KMS-11 (cell line): Measurements from ENCODE around the gene EZR.

Experiments used
- H2AFZ ChIP-seq: fragments of 200-600 bp; sonication (generic); 2 replicates; pipeline ENCODE4 v1.6.1; 2016; ENCODE audit warnings: antibody characterized with exemption, mixed run types, low read depth
- H3K27ac ChIP-seq: fragments of 200-600 bp; sonication (generic); 2 replicates; pipeline ENCODE4 v1.6.1; 2016; ENCODE audit warnings: mild to moderate bottlenecking, mixed run types
- H3K27me3 ChIP-seq: fragments of 200-600 bp; sonication (generic); 2 replicates; pipeline ENCODE4 v1.6.1; 2017; ENCODE audit warnings: mild to moderate bottlenecking, low read depth, mixed run types, moderate library complexity; ENCODE audit not compliant: insufficient read depth
- H3K36me3 ChIP-seq: fragments of 200-600 bp; sonication (generic); 2 replicates; pipeline ENCODE4 v1.6.1; 2017; ENCODE audit warnings: mild to moderate bottlenecking, mixed run types; ENCODE audit not compliant: insufficient read depth
- H3K4me1 ChIP-seq: fragments of 200-600 bp; sonication (generic); 2 replicates; pipeline ENCODE4 v1.6.1; 2016; ENCODE audit warnings: mild to moderate bottlenecking, low read depth, mixed run types; ENCODE audit not compliant: poor library complexity, severe bottlenecking
- H3K4me2 ChIP-seq: fragments of 200-600 bp; sonication (generic); 2 replicates; pipeline ENCODE4 v1.7.0; 2016; ENCODE audit warnings: mild to moderate bottlenecking, mixed run types
- H3K4me3 ChIP-seq: fragments of 200-600 bp; sonication (generic); IDR thresholded peaks from 2 replicates; pipeline ENCODE4 v1.6.1; 2017; ENCODE audit warnings: low read depth, low read length, mixed read lengths; ENCODE audit not compliant: insufficient read depth
- H3K79me2 ChIP-seq: fragments of 200-600 bp; sonication (generic); 2 replicates; pipeline ENCODE4 v1.6.1; 2016; ENCODE audit warnings: low read depth, mixed run types; ENCODE audit not compliant: insufficient read depth
- H3K9ac ChIP-seq: fragments of 200-600 bp; sonication (generic); 2 replicates; pipeline ENCODE4 v1.6.1; 2016; ENCODE audit warnings: mild to moderate bottlenecking, mixed run types
- H4K20me1 ChIP-seq: fragments of 200-600 bp; sonication (generic); 2 replicates; pipeline ENCODE4 v1.6.1; 2016; ENCODE audit warnings: mild to moderate bottlenecking, mixed run types; ENCODE audit not compliant: insufficient read depth
- TF ChIP-seq, protein P1 (sequence below): fragments of 200-600 bp; sonication (generic); conservative IDR thresholded peaks from 2 replicates; pipeline ENCODE4 v1.6.1; 2017; ENCODE audit warnings: low read depth, mild to moderate bottlenecking, antibody characterized with exemption, low read length, moderate library complexity, mixed read lengths

EZR gene

GRCh38 chr6:158850807-158851115, 31.6 kb upstream of the EZR start:
- no peaks in the 10 kb centered on the region for H3K27me3 ChIP-seq
- no peaks in the 10 kb centered on the region for H3K79me2 ChIP-seq
- no peak overlapping the region for H3K27ac ChIP-seq
- no peak overlapping the region for H3K9ac ChIP-seq
- H3K36me3 ChIP-seq = no peaks in the 10 kb centered on the region
- no peak overlapping the region for H3K4me2 ChIP-seq
- H4K20me1 ChIP-seq = no peaks in the 10 kb centered on the region
- H2AFZ ChIP-seq = no peak overlapping the region
- H3K4me1 ChIP-seq = peaks cover 27% of the 10 kb centered on the region
- TF ChIP-seq, protein P1, sequence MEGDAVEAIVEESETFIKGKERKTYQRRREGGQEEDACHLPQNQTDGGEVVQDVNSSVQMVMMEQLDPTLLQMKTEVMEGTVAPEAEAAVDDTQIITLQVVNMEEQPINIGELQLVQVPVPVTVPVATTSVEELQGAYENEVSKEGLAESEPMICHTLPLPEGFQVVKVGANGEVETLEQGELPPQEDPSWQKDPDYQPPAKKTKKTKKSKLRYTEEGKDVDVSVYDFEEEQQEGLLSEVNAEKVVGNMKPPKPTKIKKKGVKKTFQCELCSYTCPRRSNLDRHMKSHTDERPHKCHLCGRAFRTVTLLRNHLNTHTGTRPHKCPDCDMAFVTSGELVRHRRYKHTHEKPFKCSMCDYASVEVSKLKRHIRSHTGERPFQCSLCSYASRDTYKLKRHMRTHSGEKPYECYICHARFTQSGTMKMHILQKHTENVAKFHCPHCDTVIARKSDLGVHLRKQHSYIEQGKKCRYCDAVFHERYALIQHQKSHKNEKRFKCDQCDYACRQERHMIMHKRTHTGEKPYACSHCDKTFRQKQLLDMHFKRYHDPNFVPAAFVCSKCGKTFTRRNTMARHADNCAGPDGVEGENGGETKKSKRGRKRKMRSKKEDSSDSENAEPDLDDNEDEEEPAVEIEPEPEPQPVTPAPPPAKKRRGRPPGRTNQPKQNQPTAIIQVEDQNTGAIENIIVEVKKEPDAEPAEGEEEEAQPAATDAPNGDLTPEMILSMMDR = no peak
- H3K4me3 ChIP-seq = no peak overlapping the region

DNA sequence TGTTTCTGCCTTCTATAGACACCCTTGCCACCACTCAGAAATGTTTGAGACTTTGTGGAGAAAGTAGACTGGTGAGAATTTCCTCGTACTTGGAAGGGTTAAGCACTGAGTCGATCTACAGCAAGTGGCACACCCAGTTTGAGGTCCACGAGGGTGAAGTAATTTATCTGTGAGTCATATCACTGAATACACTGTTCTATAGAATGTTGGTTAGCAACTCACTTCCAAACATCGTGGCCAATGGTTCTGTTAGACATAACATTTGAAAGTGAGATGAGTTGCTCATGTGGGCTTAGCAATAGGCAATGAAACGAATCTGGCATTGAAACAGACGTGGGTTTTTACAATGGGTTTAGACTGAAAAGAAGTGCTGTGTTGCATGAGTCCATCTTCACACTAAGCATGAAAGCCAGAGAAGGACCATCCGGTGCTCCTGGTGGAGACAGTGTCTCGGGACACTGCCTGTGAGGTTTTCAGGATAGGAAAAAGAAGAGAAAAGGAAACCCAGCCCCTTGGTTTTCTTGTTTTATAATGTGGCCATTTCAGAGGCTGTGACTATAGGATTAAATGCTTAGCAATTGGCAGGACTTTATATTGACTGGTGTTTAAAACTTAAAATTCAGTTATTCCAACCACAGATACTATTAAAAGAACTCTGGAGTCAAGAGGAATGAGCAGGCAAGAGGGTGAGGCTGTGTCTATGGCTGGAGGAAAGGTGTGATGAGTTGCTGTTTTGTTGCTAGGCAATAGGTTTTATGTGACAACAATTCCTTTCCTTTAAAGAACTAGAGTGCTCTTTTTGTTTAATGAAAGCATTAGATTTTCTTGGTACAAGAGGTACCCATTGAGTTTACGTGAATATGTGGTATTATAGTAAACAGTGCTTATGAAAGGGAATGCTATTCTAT, 31.0 kb upstream of the EZR start:
- peaks cover 27% of the 10 kb centered on the region for H3K4me1 ChIP-seq
- H3K27ac ChIP-seq = no peak overlapping the region
- TF ChIP-seq, protein P1 = no peak
- no peak overlapping the region for H3K4me3 ChIP-seq
- no peak overlapping the region for H3K9ac ChIP-seq
- H3K27me3 ChIP-seq = no peaks in the 10 kb centered on the region
- no peaks in the 10 kb centered on the region for H3K36me3 ChIP-seq
- no peak overlapping the region for H2AFZ ChIP-seq
- no peak overlapping the region for H3K4me2 ChIP-seq
- H3K79me2 ChIP-seq = no peaks in the 10 kb centered on the region
- H4K20me1 ChIP-seq = no peaks in the 10 kb centered on the region

DNA sequence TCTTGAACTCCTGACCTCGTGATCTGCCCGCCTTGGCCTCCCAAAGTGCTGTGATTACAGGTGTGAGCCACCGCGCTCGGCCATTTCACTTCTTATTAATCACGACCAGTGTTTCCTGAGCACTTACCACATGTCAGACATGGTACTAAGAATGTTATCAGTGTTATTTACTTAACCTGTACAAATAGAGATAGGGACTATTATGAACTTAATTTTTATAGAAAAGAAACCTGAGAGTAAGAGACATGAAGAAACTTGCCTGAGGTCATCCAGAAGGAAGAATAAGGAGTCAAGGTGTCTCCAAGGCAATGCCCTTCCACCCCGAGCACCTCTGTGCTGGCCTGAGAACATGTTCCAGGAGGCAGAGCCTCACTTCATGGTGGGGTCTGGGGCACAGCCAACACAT, 29.3 kb upstream of the EZR start:
- no peaks in the 10 kb centered on the region for H3K27me3 ChIP-seq
- H3K4me2 ChIP-seq = no peak overlapping the region
- H3K4me1 ChIP-seq = peaks cover 14% of the 10 kb centered on the region
- no peak overlapping the region for H2AFZ ChIP-seq
- TF ChIP-seq, protein P1 = no peak
- no peak overlapping the region for H3K27ac ChIP-seq
- no peaks in the 10 kb centered on the region for H4K20me1 ChIP-seq
- H3K79me2 ChIP-seq = no peaks in the 10 kb centered on the region
- H3K9ac ChIP-seq = no peak overlapping the region
- H3K4me3 ChIP-seq = no peak overlapping the region
- no peaks in the 10 kb centered on the region for H3K36me3 ChIP-seq

GRCh38 chr6:158847786-158848185, 28.6 kb upstream of the EZR start:
- Histone ChIP-seq H3K79me2 (no peaks in the 10 kb centered on the region), H3K4me2 (no peak overlapping the region), H3K36me3 (no peaks in the 10 kb centered on the region), H3K27ac (no peak overlapping the region), H3K4me3 (no peak overlapping the region), H2AFZ (no peak overlapping the region), H3K4me1 (peaks cover 7% of the 10 kb centered on the region), H3K27me3 (no peaks in the 10 kb centered on the region), H4K20me1 (no peaks in the 10 kb centered on the region), H3K9ac (no peak overlapping the region)
- TF ChIP-seq, protein P1 = no peak
